Peyer's patch (tissue), 4 donors: ENCODE measurements around the gene BMS1. TPM values are rescaled to one million over a fixed set of nuclear protein-coding genes. Genes with fewer than 3 reads are reported as not detected.
"Not testable (repeated sequence)": the region's sequence is repeated elsewhere in the genome, so short reads cannot be mapped to it uniquely, and the experiment has no call there.

ENCODE experiments used
- DNase-seq, 3 donors: peaks; one replicate each; pipeline ENCODE4 v3.0.0-alpha.2; 2017 to 2019
- H3K27ac ChIP-seq, 4 donors: fragments of 200-600 bp; sonication (generic); one replicate each; pipeline ENCODE4 v1.5.1; 2016 to 2019
- H3K27me3 ChIP-seq, 2 donors: fragments of 200-600 bp; sonication (generic); one replicate each; pipeline ENCODE4 v1.5.1; 2019
- H3K36me3 ChIP-seq, 3 donors: fragments of 200-600 bp; sonication (generic); one replicate each; pipeline ENCODE4 v1.5.1; 2016 to 2019
- H3K4me1 ChIP-seq, 4 donors: fragments of 200-600 bp; sonication (generic); one replicate each; pipeline ENCODE4 v1.5.1; 2016 to 2019
- H3K4me3 ChIP-seq, 4 donors: fragments of 200-600 bp; sonication (generic); 1 replicate in 3 of 4; 2 replicates in 1 of 4; pipeline ENCODE4 v1.5.1; 2016 to 2019; ENCODE audit warnings: mild to moderate bottlenecking in 1 of 4
- H3K9me3 ChIP-seq, 4 donors: fragments of 200-600 bp; sonication (generic); one replicate each; pipeline ENCODE4 v1.5.1; 2016 to 2019; ENCODE audit warnings: mild to moderate bottlenecking in 1 of 4
- POLR2A ChIP-seq, 2 donors: fragments of 450-650 bp; IDR thresholded peaks; one replicate each; pipeline ENCODE4 v1.5.1; 2017; ENCODE audit warnings: antibody characterized with exemption in 2 of 2, mild to moderate bottlenecking in 2 of 2, moderate library complexity in 2 of 2
- total RNA-seq, 4 donors: library from RNA; depleted of rRNA; stranded (reverse); fragments of >200 nt; gene quantifications; one replicate each; pipeline ENCODE4 v1.1.0, GENCODE V29; 2016
- TF ChIP-seq, protein P1 (sequence below), 6 experiments: fragments of 450-650 bp in 4 of 6; fragments of 200-600 bp in 2 of 6; sonication (generic) in 1 of 6; IDR thresholded peaks; one replicate each; pipeline ENCODE4 v1.5.1; 2017 to 2019; ENCODE audit warnings: antibody characterized with exemption in 6 of 6, mild to moderate bottlenecking in 3 of 6, moderate library complexity in 1 of 6

BMS1 gene, protein sequence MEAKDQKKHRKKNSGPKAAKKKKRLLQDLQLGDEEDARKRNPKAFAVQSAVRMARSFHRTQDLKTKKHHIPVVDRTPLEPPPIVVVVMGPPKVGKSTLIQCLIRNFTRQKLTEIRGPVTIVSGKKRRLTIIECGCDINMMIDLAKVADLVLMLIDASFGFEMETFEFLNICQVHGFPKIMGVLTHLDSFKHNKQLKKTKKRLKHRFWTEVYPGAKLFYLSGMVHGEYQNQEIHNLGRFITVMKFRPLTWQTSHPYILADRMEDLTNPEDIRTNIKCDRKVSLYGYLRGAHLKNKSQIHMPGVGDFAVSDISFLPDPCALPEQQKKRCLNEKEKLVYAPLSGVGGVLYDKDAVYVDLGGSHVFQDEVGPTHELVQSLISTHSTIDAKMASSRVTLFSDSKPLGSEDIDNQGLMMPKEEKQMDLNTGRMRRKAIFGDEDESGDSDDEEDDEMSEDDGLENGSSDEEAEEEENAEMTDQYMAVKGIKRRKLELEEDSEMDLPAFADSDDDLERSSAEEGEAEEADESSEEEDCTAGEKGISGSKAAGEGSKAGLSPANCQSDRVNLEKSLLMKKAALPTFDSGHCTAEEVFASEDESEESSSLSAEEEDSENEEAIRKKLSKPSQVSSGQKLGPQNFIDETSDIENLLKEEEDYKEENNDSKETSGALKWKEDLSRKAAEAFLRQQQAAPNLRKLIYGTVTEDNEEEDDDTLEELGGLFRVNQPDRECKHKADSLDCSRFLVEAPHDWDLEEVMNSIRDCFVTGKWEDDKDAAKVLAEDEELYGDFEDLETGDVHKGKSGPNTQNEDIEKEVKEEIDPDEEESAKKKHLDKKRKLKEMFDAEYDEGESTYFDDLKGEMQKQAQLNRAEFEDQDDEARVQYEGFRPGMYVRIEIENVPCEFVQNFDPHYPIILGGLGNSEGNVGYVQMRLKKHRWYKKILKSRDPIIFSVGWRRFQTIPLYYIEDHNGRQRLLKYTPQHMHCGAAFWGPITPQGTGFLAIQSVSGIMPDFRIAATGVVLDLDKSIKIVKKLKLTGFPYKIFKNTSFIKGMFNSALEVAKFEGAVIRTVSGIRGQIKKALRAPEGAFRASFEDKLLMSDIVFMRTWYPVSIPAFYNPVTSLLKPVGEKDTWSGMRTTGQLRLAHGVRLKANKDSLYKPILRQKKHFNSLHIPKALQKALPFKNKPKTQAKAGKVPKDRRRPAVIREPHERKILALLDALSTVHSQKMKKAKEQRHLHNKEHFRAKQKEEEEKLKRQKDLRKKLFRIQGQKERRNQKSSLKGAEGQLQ
- 10 to 100 TPM in 3 of 4 donors, 1 to 10 TPM in 1; 9.6 to 23.9 (median 11.6) TPM for total RNA-seq

DNA sequence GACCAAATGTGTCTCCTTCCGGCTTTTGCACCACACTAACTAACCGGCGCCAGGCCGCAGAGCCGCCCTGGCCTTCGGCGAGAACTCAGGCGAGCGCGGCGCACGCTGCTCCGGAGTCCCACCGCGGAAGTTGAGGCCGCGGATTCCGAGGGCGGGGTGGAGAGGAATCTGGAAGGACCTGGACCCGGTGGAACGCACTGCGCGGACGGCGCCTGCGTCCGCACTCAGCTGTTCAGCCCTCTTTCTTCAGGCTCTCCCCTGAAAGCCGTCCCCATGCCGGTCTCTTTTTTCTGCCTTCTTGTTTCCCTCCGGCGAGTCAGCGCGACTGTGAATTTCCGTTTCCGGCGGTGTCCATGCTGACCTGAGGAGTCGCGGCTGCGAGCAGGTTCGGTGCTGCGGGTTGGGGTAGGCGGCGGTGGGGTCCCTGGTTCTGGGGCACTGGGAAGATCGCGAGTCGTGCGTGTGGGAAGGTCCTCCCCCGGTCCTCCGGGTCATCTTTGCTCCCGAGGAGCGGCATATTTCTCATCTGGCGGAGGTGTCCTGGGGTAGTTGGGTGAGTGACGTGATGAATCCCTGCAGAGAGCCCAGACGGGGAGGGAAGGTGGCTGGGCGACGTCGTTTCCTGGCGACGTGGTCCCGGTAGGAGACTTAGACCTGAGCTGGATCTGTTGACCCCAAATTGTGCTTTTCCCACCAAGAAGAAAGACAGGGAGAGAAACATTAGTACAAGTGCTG is at the start of gene BMS1:
Gene BMS1 (plus strand): TSS at position 350 of the 735 bp plus-strand sequence. CDS start 1,600 bp downstream, outside the sequence.
- Histone ChIP-seq H3K9me3 (no peaks in the 10 kb centered on the region), H3K36me3 (peaks cover 0 to 20% (median 0%) of the 10 kb centered on the region in 3 donors), H3K4me3 (peak within 1 kb of the TSS; percentile 77 to 89 (median 79)), H3K27ac (peak within 1 kb of the TSS; percentile 87 to 95 (median 90)), H3K27me3 (no peaks in the 10 kb centered on the region), H3K4me1 (peaks cover 0 to 6% (median 2%) of the 10 kb centered on the region in 4 donors)
- peak; percentile 83 to 94 (median 92) for DNase-seq
- peak; percentile 75 to 79 for TF ChIP-seq POLR2A (IDR thresholded peaks at IDR 0.05)
- TF ChIP-seq, protein P1, sequence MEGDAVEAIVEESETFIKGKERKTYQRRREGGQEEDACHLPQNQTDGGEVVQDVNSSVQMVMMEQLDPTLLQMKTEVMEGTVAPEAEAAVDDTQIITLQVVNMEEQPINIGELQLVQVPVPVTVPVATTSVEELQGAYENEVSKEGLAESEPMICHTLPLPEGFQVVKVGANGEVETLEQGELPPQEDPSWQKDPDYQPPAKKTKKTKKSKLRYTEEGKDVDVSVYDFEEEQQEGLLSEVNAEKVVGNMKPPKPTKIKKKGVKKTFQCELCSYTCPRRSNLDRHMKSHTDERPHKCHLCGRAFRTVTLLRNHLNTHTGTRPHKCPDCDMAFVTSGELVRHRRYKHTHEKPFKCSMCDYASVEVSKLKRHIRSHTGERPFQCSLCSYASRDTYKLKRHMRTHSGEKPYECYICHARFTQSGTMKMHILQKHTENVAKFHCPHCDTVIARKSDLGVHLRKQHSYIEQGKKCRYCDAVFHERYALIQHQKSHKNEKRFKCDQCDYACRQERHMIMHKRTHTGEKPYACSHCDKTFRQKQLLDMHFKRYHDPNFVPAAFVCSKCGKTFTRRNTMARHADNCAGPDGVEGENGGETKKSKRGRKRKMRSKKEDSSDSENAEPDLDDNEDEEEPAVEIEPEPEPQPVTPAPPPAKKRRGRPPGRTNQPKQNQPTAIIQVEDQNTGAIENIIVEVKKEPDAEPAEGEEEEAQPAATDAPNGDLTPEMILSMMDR (IDR thresholded peaks at IDR 0.05) = peak in 1 of 6 experiments; percentile 4

- no peak for DNase-seq
- no peak for TF ChIP-seq POLR2A (IDR thresholded peaks at IDR 0.05)
- TF ChIP-seq, protein P1 (IDR thresholded peaks at IDR 0.05) = no peak
- no peak overlapping the region for H3K27ac ChIP-seq
- no peaks in the 10 kb centered on the region for H3K36me3 ChIP-seq
- H3K4me1 ChIP-seq = no peaks in the 10 kb centered on the region
- no peaks in the 10 kb centered on the region for H3K9me3 ChIP-seq
- no peaks in the 10 kb centered on the region for H3K27me3 ChIP-seq
- H3K4me3 ChIP-seq = no peak overlapping the region
Measured at GRCh38 chr10:42734536-42734935, 48.1 kb upstream of the BMS1 start.

GRCh38 chr10:42738679-42739078 is 43.9 kb upstream of the BMS1 start:
- Histone ChIP-seq H3K27me3 (no peaks in the 10 kb centered on the region), H3K36me3 (no peaks in the 10 kb centered on the region), H3K4me1 (no peaks in the 10 kb centered on the region), H3K27ac (no peak overlapping the region), H3K4me3 (no peak overlapping the region), H3K9me3 (peaks cover 0 to 12% (median 0%) of the 10 kb centered on the region in 4 donors)
- no peak for TF ChIP-seq POLR2A (IDR thresholded peaks at IDR 0.05)
- TF ChIP-seq, protein P1 (IDR thresholded peaks at IDR 0.05) = no peak
- no peak for DNase-seq

- not testable (repeated sequence) for H3K4me3 ChIP-seq
Measured at GRCh38 chr10:42741536-42741935, 41.1 kb upstream of the BMS1 start.

DNA sequence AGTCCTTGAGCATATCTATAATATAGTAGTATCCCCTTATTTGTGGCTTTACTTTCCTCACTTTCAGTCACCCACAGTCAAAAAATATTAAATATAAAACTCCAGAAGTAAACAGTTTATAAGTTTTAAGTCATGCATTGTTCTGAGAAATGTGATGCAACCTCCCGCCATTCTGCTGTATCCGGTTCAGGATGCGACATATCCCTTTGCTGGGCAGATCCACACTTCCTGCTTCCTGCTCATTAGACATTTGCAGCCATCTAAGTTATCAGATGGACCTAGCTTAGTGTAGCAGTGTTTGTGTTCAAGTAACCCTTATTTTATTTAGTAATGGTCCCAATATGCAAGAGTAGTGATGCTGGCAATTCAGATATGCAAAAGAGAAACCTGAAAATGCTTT is 38.9 kb upstream of the BMS1 start:
- H3K36me3 ChIP-seq = no peaks in the 10 kb centered on the region
- H3K27ac ChIP-seq = no peak overlapping the region
- no peak for DNase-seq
- H3K27me3 ChIP-seq = no peaks in the 10 kb centered on the region
- TF ChIP-seq, protein P1 (IDR thresholded peaks at IDR 0.05) = no peak
- no peak for TF ChIP-seq POLR2A (IDR thresholded peaks at IDR 0.05)
- no peak overlapping the region for H3K4me3 ChIP-seq
- no peaks in the 10 kb centered on the region for H3K4me1 ChIP-seq
- H3K9me3 ChIP-seq = peaks cover 0 to 12% (median 0%) of the 10 kb centered on the region in 4 donors

More at GRCh38 chr10:42741536-42741935, 41.1 kb upstream of the BMS1 start:
- peaks cover 0 to 12% (median 0%) of the 10 kb centered on the region in 4 donors for H3K9me3 ChIP-seq
- not testable (repeated sequence) for H3K27ac ChIP-seq, H3K27me3 ChIP-seq, H3K4me1 ChIP-seq, H3K36me3 ChIP-seq, DNase-seq
